Neural progenitor cell (in vitro differentiated cells): ENCODE data around the gene SLC9A5. TPM values are rescaled to one million over a fixed set of nuclear protein-coding genes. Genes with fewer than 3 reads are reported as not detected.

Experiments used
- DNase-seq: peaks from one replicate; pipeline ENCODE4 v3.0.0-alpha.2; 2016; ENCODE audit warnings: low spot score
- H2AFZ ChIP-seq: fragments of 200-600 bp; sonication (generic); replicated peaks from 2 replicates; pipeline ENCODE4 v1.6.1; 2016; ENCODE audit warnings: antibody characterized with exemption
- H3F3A ChIP-seq: fragments of 200-600 bp; sonication (generic); 2 replicates; pipeline ENCODE4 v1.6.1; 2016; ENCODE audit warnings: antibody characterized with exemption, low read depth
- H3K27ac ChIP-seq: fragments of 200-600 bp; sonication (generic); 2 replicates; pipeline ENCODE4 v1.5.1; 2016; ENCODE audit warnings: mild to moderate bottlenecking
- H3K27me3 ChIP-seq: fragments of 200-600 bp; sonication (generic); 2 replicates; pipeline ENCODE4 v1.6.1; 2016; ENCODE audit warnings: mild to moderate bottlenecking, moderate library complexity
- H3K36me3 ChIP-seq: fragments of 200-600 bp; sonication (generic); 2 replicates; pipeline ENCODE4 v1.5.1; 2016
- H3K4me1 ChIP-seq: fragments of 200-600 bp; sonication (generic); 2 replicates; pipeline ENCODE4 v1.6.1; 2016; ENCODE audit warnings: mixed run types
- H3K4me2 ChIP-seq: fragments of 200-600 bp; sonication (generic); 2 replicates; pipeline ENCODE4 v1.6.1; 2016
- H3K4me3 ChIP-seq: fragments of 200-600 bp; sonication (generic); 2 replicates; pipeline ENCODE4 v1.5.1; 2016
- H3K79me2 ChIP-seq: fragments of 200-600 bp; sonication (generic); 2 replicates; pipeline ENCODE4 v1.6.1; 2016; ENCODE audit warnings: low read depth
- H3K9ac ChIP-seq: fragments of 200-600 bp; sonication (generic); 2 replicates; pipeline ENCODE4 v1.6.1; 2016
- H3K9me3 ChIP-seq: fragments of 200-600 bp; sonication (generic); 2 replicates; pipeline ENCODE4 v1.5.1; 2016; ENCODE audit warnings: low read depth
- H4K20me1 ChIP-seq: fragments of 200-600 bp; sonication (generic); 2 replicates; pipeline ENCODE4 v1.6.1; 2016; ENCODE audit warnings: low read depth
- H3K27ac Mint-ChIP-seq: 3 replicates; pipeline ENCODE4 v1.8.0; 2021; ENCODE audit warnings: mixed read lengths
- H3K27me3 Mint-ChIP-seq: 2 replicates; pipeline ENCODE4 v1.8.0; 2022; ENCODE audit warnings: low read depth, mild to moderate bottlenecking, inconsistent platforms, moderate library complexity, mixed read lengths; ENCODE audit not compliant: insufficient read depth
- H3K36me3 Mint-ChIP-seq: 3 replicates; pipeline ENCODE4 v1.8.0; 2021; ENCODE audit warnings: mixed read lengths
- H3K4me1 Mint-ChIP-seq: 3 replicates; pipeline ENCODE4 v1.8.0; 2021; ENCODE audit warnings: mixed read lengths
- H3K4me3 Mint-ChIP-seq: 3 replicates; pipeline ENCODE4 v1.8.0; 2021; ENCODE audit warnings: mild to moderate bottlenecking, moderate library complexity, mixed read lengths
- H3K9me3 Mint-ChIP-seq: 3 replicates; pipeline ENCODE4 v1.8.0; 2020; ENCODE audit warnings: mixed read lengths
- CTCF ChIP-seq: fragments of 200-600 bp; sonication (generic); IDR thresholded peaks from 2 replicates; pipeline ENCODE4 v1.5.1; 2017; ENCODE audit warnings: antibody characterized with exemption, mild to moderate bottlenecking
- EZH2 ChIP-seq: fragments of 200-600 bp; sonication (generic); IDR thresholded peaks from 2 replicates; pipeline ENCODE4 v1.6.1; 2017; ENCODE audit warnings: antibody characterized with exemption, mild to moderate bottlenecking, moderate library complexity
- EZH2phosphoT487 ChIP-seq: fragments of 200-600 bp; sonication (generic); IDR thresholded peaks from 2 replicates; pipeline ENCODE4 v1.6.1; 2017; ENCODE audit warnings: antibody characterized with exemption
- total RNA-seq: library from RNA; depleted of rRNA; stranded (reverse); fragments of >200 nt; gene quantifications from 2 replicates; pipeline ENCODE4 v1.2.3, GENCODE V29; 2015; ENCODE audit warnings: low replicate concordance

The SLC9A5 gene
- total RNA-seq, 1 donor from 2014 or later: 2.5 TPM

- Histone ChIP-seq H3K79me2 (no peaks in the 10 kb centered on the region), H3K9ac (no peak overlapping the region)
These were observed 21.0 kb downstream of the SLC9A5 start for GRCh38 chr16:67269766-67270165.

DNA sequence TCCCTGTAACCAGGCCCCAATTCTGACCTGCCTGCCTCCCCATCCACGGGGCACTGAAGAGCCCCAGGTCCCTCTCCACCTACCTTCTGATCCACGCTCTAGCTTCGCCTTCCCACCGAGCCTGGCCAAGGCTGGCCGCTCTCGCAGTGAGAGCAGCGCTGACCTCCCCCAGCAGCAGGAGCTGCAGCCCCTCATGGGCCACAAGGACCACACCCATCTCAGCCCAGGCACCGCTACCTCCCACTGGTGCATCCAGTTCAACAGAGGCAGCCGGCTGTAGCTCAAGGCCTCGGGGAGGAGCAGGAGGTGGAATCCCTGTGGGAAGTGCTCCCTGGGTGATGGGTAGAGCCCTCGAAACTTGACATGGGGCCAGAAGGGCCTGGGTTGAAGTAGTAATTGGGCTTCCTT lies 22.2 kb downstream of the SLC9A5 start:
- Histone ChIP-seq H3K4me2 (no peak overlapping the region), H3K9me3 (no peaks in the 10 kb centered on the region), H3K36me3 (no peaks in the 10 kb centered on the region), H3K27me3 (no peaks in the 10 kb centered on the region), H3K4me1 (no peaks in the 10 kb centered on the region), H3K9ac (no peak overlapping the region), H3K4me3 (no peak overlapping the region), H3K79me2 (no peaks in the 10 kb centered on the region), H3F3A (no peaks in the 10 kb centered on the region), H2AFZ (no peak overlapping the region), H4K20me1 (no peaks in the 10 kb centered on the region), H3K27ac (no peak overlapping the region)
- no peaks in the 10 kb centered on the region for H3K36me3 Mint-ChIP-seq
- TF ChIP-seq EZH2: no peak
- no peak for TF ChIP-seq CTCF
- no peak for TF ChIP-seq EZH2phosphoT487
- DNase-seq: no peak
- H3K27ac Mint-ChIP-seq: no peak overlapping the region
- H3K4me3 Mint-ChIP-seq: no peak overlapping the region
- peaks cover 2% of the 10 kb centered on the region for H3K9me3 Mint-ChIP-seq
- no peaks in the 10 kb centered on the region for H3K4me1 Mint-ChIP-seq
- H3K27me3 Mint-ChIP-seq: peaks cover 6% of the 10 kb centered on the region

More at GRCh38 chr16:67269766-67270165, 21.0 kb downstream of the SLC9A5 start:
- no peaks in the 10 kb centered on the region for H3F3A ChIP-seq
- Mint-ChIP-seq H3K9me3 (peaks cover 2% of the 10 kb centered on the region), H3K27ac (no peak overlapping the region), H3K36me3 (no peaks in the 10 kb centered on the region), H3K4me1 (no peaks in the 10 kb centered on the region), H3K4me3 (no peak overlapping the region), H3K27me3 (peaks cover 6% of the 10 kb centered on the region)
- H3K27ac ChIP-seq: no peak overlapping the region
- H2AFZ ChIP-seq: no peak overlapping the region
- H4K20me1 ChIP-seq: no peaks in the 10 kb centered on the region
- no peak for TF ChIP-seq CTCF
- TF ChIP-seq EZH2: no peak
- no peak for TF ChIP-seq EZH2phosphoT487
- no peaks in the 10 kb centered on the region for H3K4me1 ChIP-seq
- H3K27me3 ChIP-seq: no peaks in the 10 kb centered on the region
- no peaks in the 10 kb centered on the region for H3K36me3 ChIP-seq
- no peak overlapping the region for H3K4me2 ChIP-seq
- no peak for DNase-seq
- H3K4me3 ChIP-seq: no peak overlapping the region
- H3K9me3 ChIP-seq: no peaks in the 10 kb centered on the region

DNA sequence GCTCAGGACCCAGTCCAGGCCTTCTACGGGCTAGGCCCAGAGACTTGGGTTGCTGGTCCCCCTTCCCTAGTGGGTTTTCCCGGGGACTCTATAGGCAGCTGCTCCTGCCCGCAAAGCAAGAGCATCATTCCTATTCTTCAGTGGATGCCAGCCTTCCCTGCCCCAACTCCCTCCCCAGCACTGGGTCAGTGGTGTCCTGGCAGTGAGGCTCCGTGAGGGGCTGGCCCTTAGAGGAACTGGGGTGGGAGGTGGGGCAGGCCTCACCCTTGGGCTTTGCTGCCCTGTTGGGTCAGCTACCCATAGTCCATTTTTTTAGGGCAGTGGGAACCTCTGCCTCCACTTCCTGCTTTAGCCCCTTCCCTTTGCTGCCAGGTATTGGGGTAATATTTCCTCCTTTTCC lies 22.7 kb downstream of the SLC9A5 start:
- H3K4me3 ChIP-seq: no peak overlapping the region
- TF ChIP-seq EZH2phosphoT487 (no peak), EZH2 (no peak), CTCF (no peak)
- H3K27ac Mint-ChIP-seq: no peak overlapping the region
- H3K9me3 ChIP-seq: no peaks in the 10 kb centered on the region
- H3K4me2 ChIP-seq: no peak overlapping the region
- no peaks in the 10 kb centered on the region for H3K36me3 Mint-ChIP-seq
- no peaks in the 10 kb centered on the region for H4K20me1 ChIP-seq
- H3K27me3 ChIP-seq: no peaks in the 10 kb centered on the region
- H3K4me1 Mint-ChIP-seq: no peaks in the 10 kb centered on the region
- no peak overlapping the region for H2AFZ ChIP-seq
- no peaks in the 10 kb centered on the region for H3K4me1 ChIP-seq
- H3K36me3 ChIP-seq: no peaks in the 10 kb centered on the region
- no peaks in the 10 kb centered on the region for H3F3A ChIP-seq
- peaks cover 9% of the 10 kb centered on the region for H3K27me3 Mint-ChIP-seq
- no peak overlapping the region for H3K4me3 Mint-ChIP-seq
- DNase-seq: no peak
- H3K9ac ChIP-seq: no peak overlapping the region
- no peaks in the 10 kb centered on the region for H3K9me3 Mint-ChIP-seq
- no peak overlapping the region for H3K27ac ChIP-seq
- H3K79me2 ChIP-seq: no peaks in the 10 kb centered on the region
